SK-N-SH (cell line): ENCODE data around the gene ZNF248. TPM values are rescaled to one million over a fixed set of nuclear protein-coding genes. Genes with fewer than 3 reads are reported as not detected.

ENCODE experiments used
- CTCF ChIA-PET: fragments of 300-600, 350-600 bp; formaldehyde crosslinking; extraction: SDS; loops from one replicate; lab custom pipeline; 2021; lab: Yijun Ruan, JAX
- POLR2A ChIA-PET: fragments of 350-600 bp; sonication (Branson Sonifier 250); formaldehyde crosslinking; extraction: SDS; loops from one replicate; lab custom pipeline; 2020; ENCODE audit warnings: antibody characterized with exemption, inconsistent platforms; lab: Yijun Ruan, JAX
- DNase-seq: peaks from one replicate; pipeline ENCODE4 v3.0.0; 2012
- H2AFZ ChIP-seq: fragments of 200-600 bp; sonication (generic); 2 replicates; pipeline ENCODE4 v1.8.1; 2016; ENCODE audit warnings: antibody characterized with exemption, mild to moderate bottlenecking, low read depth
- H3F3A ChIP-seq: fragments of 200-600 bp; sonication (generic); replicated peaks from 2 replicates; pipeline ENCODE3; 2016; ENCODE audit warnings: antibody characterized with exemption, mild to moderate bottlenecking; ENCODE audit not compliant: insufficient read depth
- H3K27ac ChIP-seq, 2 experiments: fragments of 200-500 bp in 1 of 2; fragments of 200-600 bp in 1 of 2; sonication (Bioruptor generic) in 1 of 2; sonication (generic), shearing (Covaris generic) in 1 of 2; 2 replicates each; pipeline versions ENCODE4 v1.5.1 to v1.6.1; 2014 to 2016; ENCODE audit warnings: low read depth in 2 of 2, inconsistent platforms in 1 of 2, low read length in 1 of 2, mild to moderate bottlenecking in 1 of 2, mixed read lengths in 1 of 2
- H3K27me3 ChIP-seq: fragments of 200-600 bp; sonication (generic), shearing (Covaris generic); 2 replicates; pipeline ENCODE4 v1.6.1; 2016; ENCODE audit warnings: mixed run types; ENCODE audit not compliant: insufficient read depth
- H3K36me3 ChIP-seq, 2 experiments: fragments of 200-500 bp in 1 of 2; fragments of 200-600 bp in 1 of 2; sonication (Bioruptor generic) in 1 of 2; sonication (generic) in 1 of 2; replicated peaks in 1 of 2; 2 replicates each; pipeline versions ENCODE3 to v1.5.1; 2014 to 2016; ENCODE audit warnings: low read length in 1 of 2, mild to moderate bottlenecking in 1 of 2; ENCODE audit not compliant: insufficient read depth in 2 of 2, control insufficient read depth in 1 of 2
- H3K4me1 ChIP-seq, 2 experiments: fragments of 200-500 bp in 1 of 2; fragments of 200-600 bp in 1 of 2; sonication (Bioruptor generic) in 1 of 2; sonication (generic), shearing (Covaris generic) in 1 of 2; 2 replicates each; pipeline versions ENCODE4 v1.5.1 to v1.6.1; 2014 to 2016; ENCODE audit warnings: low read depth in 1 of 2, low read length in 1 of 2, mixed run types in 1 of 2; ENCODE audit not compliant: insufficient read depth in 2 of 2, control insufficient read depth in 1 of 2
- H3K4me2 ChIP-seq: fragments of 200-600 bp; sonication (generic), shearing (Covaris generic); 2 replicates; pipeline ENCODE4 v1.6.1; 2017; ENCODE audit warnings: mixed run types
- H3K4me3 ChIP-seq, 2 experiments: fragments of 200-500 bp in 1 of 2; fragments of 200-600 bp in 1 of 2; sonication (Bioruptor generic) in 1 of 2; sonication (generic), shearing (Covaris generic) in 1 of 2; 2 replicates each; pipeline versions ENCODE4 v1.5.1 to v1.8.1; 2014 to 2016; ENCODE audit warnings: low read depth in 2 of 2, inconsistent platforms in 1 of 2, low read length in 1 of 2, mild to moderate bottlenecking in 1 of 2, mixed read lengths in 1 of 2, moderate library complexity in 1 of 2
- H3K79me2 ChIP-seq: fragments of 200-600 bp; sonication (generic); 2 replicates; pipeline ENCODE4 v1.8.1; 2017; ENCODE audit warnings: mild to moderate bottlenecking; ENCODE audit not compliant: insufficient read depth
- H3K9ac ChIP-seq: fragments of 200-600 bp; sonication (generic); 2 replicates; pipeline ENCODE4 v1.6.1; 2017; ENCODE audit warnings: mixed run types
- H3K9me2 ChIP-seq: fragments of 200-600 bp; sonication (generic); 2 replicates; pipeline ENCODE4 v1.6.1; 2017; ENCODE audit warnings: mixed run types
- H3K9me3 ChIP-seq: fragments of 200-600 bp; sonication (generic); 2 replicates; pipeline ENCODE4 v1.6.1; 2017; ENCODE audit warnings: mixed run types, mild to moderate bottlenecking, moderate library complexity
- H4K20me1 ChIP-seq: fragments of 200-600 bp; sonication (generic); 2 replicates; pipeline ENCODE4 v1.6.1; 2017; ENCODE audit warnings: mild to moderate bottlenecking, mixed run types; ENCODE audit not compliant: insufficient read depth
- CTCF ChIP-seq: fragments of 200-600 bp; sonication (generic); IDR thresholded peaks from 2 replicates; pipeline ENCODE4 v1.6.1; 2017; ENCODE audit warnings: antibody characterized with exemption, mild to moderate bottlenecking, moderate library complexity
- EZH2phosphoT487 ChIP-seq: fragments of 200-600 bp; sonication (generic); IDR thresholded peaks from 2 replicates; pipeline ENCODE4 v1.6.1; 2017; ENCODE audit warnings: low read depth, mixed run types, mild to moderate bottlenecking, antibody characterized with exemption, moderate library complexity, borderline replicate concordance
- FOXJ3 ChIP-seq: sonication (generic); formaldehyde crosslinking; IDR thresholded peaks from 2 replicates; pipeline ENCODE4 v1.5.1; 2020; ENCODE audit warnings: mild to moderate bottlenecking, missing genetic modification reagents
- FOXM1 ChIP-seq: IDR thresholded peaks from 2 replicates; pipeline ENCODE4 v1.4.0; 2012; ENCODE audit warnings: low read depth, mild to moderate bottlenecking
- GABPA ChIP-seq: IDR thresholded peaks from 2 replicates; pipeline ENCODE4 v1.4.0; 2012; ENCODE audit warnings: low read depth, mild to moderate bottlenecking
- GATA2 ChIP-seq: sonication (generic); formaldehyde crosslinking; IDR thresholded peaks from 2 replicates; pipeline ENCODE4 v1.5.0; 2020; ENCODE audit warnings: mild to moderate bottlenecking, missing genetic modification reagents
- MAX ChIP-seq: IDR thresholded peaks from 2 replicates; pipeline ENCODE4 v1.4.0; 2012; ENCODE audit warnings: low read depth
- MEF2A ChIP-seq: IDR thresholded peaks from 2 replicates; pipeline ENCODE4 v1.4.0; 2012; ENCODE audit warnings: low read depth, borderline replicate concordance
- NFIC ChIP-seq: IDR thresholded peaks from 2 replicates; pipeline ENCODE4 v1.4.0; 2012; ENCODE audit warnings: borderline replicate concordance
- NRF1 ChIP-seq: IDR thresholded peaks from 2 replicates; pipeline ENCODE4 v1.6.1; 2012; ENCODE audit warnings: low read depth, mild to moderate bottlenecking, low read length
- PBX3 ChIP-seq: IDR thresholded peaks from 2 replicates; pipeline ENCODE4; 2012
- RAD21 ChIP-seq: IDR thresholded peaks from 2 replicates; pipeline ENCODE4 v1.6.1; 2012; ENCODE audit warnings: mild to moderate bottlenecking, low read length
- RCOR1 ChIP-seq: fragments of 150-350 bp; IDR thresholded peaks from 2 replicates; pipeline ENCODE4 v1.6.1; 2017; ENCODE audit warnings: antibody characterized with exemption, low read length
- RFX5 ChIP-seq: IDR thresholded peaks from 2 replicates; pipeline ENCODE4 v1.6.1; 2012; ENCODE audit warnings: mild to moderate bottlenecking, improper control_type of control experiment, low read length
- RXRA ChIP-seq: IDR thresholded peaks from 2 replicates; pipeline ENCODE4 v1.4.0; 2012; ENCODE audit warnings: low read depth, mild to moderate bottlenecking, borderline replicate concordance
- SIN3A ChIP-seq: IDR thresholded peaks from 2 replicates; pipeline ENCODE4 v1.6.1; 2012; ENCODE audit warnings: low read depth, mild to moderate bottlenecking, low read length, moderate library complexity, borderline replicate concordance
- TCF12 ChIP-seq: IDR thresholded peaks from 2 replicates; pipeline ENCODE4 v1.4.0; 2012
- TEAD4 ChIP-seq: IDR thresholded peaks from 2 replicates; pipeline ENCODE4 v1.4.0; 2012; ENCODE audit warnings: mild to moderate bottlenecking, borderline replicate concordance; ENCODE audit not compliant: insufficient read depth
- YY1 ChIP-seq: IDR thresholded peaks from 2 replicates; pipeline ENCODE4 v1.4.0; 2012; ENCODE audit warnings: low read depth, mild to moderate bottlenecking
- WGBS: methylation state at CpG from one replicate; pipeline ENCODE4 v1.1.6; 2017; ENCODE audit warnings: low lambda C conversion rate; 5-methylcytosine and 5-hydroxymethylcytosine counted together
- polyA plus RNA-seq, 3 experiments: library from polyadenylated mRNA; depleted of rRNA; stranded (reverse); fragments of >200 nt; gene quantifications; 2 replicates each; pipeline ENCODE4 v1.2.3, GENCODE V29; 2012

ZNF248 gene
- polyA plus RNA-seq, 1 of the 3 experiments (the other 2 are of a cell fraction), result 6.5 TPM

GRCh38 chr10:37794305-37794976 is 63.0 kb downstream of the ZNF248 start:
- H3K9ac ChIP-seq, result no peak overlapping the region
- H3K9me2 ChIP-seq, result no peaks in the 10 kb centered on the region
- DNase-seq, result no peak
- no peak overlapping the region for H3K4me3 ChIP-seq
- H2AFZ ChIP-seq, result no peak overlapping the region
- WGBS, result 3% methylated on average over 2 of the region's 2 CpGs
- H3K9me3 ChIP-seq, result no peaks in the 10 kb centered on the region
- H3K4me2 ChIP-seq, result no peak overlapping the region
- no peaks in the 10 kb centered on the region for H3F3A ChIP-seq
- no peaks in the 10 kb centered on the region for H3K36me3 ChIP-seq
- TF ChIP-seq RXRA (no peak), TEAD4 (no peak), SIN3A (no peak), GATA2 (CRISPR knock-in tag) (no peak), FOXM1 (no peak), FOXJ3 (CRISPR knock-in tag) (no peak), MEF2A (no peak), GABPA (no peak)
- TF ChIP-seq, all 33 proteins: peak for 0
- Histone ChIP-seq H4K20me1 (no peaks in the 10 kb centered on the region), H3K27me3 (no peaks in the 10 kb centered on the region), H3K4me1 (no peaks in the 10 kb centered on the region), H3K27ac (no peak overlapping the region), H3K79me2 (no peaks in the 10 kb centered on the region)
- CTCF ChIA-PET, result no interaction called here
- POLR2A ChIA-PET, result no interaction called here

DNA sequence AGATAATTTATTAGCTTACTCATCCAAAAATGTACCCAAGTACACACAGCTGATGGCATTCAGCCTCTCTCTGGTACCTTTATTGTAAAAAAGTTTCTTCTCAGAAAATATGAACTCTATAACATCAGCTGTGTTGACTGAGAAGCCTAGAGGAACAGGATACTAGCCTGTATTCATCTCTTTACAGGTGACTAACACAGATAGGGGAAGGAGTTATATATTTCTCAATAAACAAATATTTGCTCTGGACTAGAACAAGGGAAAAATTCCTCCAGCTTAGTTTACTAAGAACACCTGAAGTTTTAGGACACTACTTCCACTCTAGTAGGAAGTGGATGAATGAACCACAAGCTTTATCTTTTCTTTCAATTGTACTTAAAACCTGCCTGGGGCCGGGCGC is 67.8 kb downstream of the ZNF248 start:
- no peak overlapping the region for H3K4me2 ChIP-seq
- no peaks in the 10 kb centered on the region for H3K27me3 ChIP-seq
- no peak overlapping the region for H3K27ac ChIP-seq
- TF ChIP-seq NRF1 (no peak), RFX5 (no peak), GATA2 (CRISPR knock-in tag) (no peak), MAX (no peak), RAD21 (no peak), NFIC (no peak), SIN3A (no peak), PBX3 (no peak), RCOR1 (no peak), EZH2phosphoT487 (no peak), TCF12 (no peak), YY1 (no peak), CTCF (no peak), RXRA (no peak)
- H2AFZ ChIP-seq, result no peak overlapping the region
- H3F3A ChIP-seq, result no peaks in the 10 kb centered on the region
- no peaks in the 10 kb centered on the region for H3K36me3 ChIP-seq
- ChIA-PET POLR2A (no interaction called here), CTCF (no interaction called here)
- no peaks in the 10 kb centered on the region for H3K4me1 ChIP-seq
- DNase-seq, result no peak
- H3K4me3 ChIP-seq, result no peak overlapping the region
- H3K9me3 ChIP-seq, result no peaks in the 10 kb centered on the region
- H4K20me1 ChIP-seq, result no peaks in the 10 kb centered on the region
- 3% methylated on average over 2 of the region's 2 CpGs for WGBS
- H3K9ac ChIP-seq, result no peak overlapping the region
- H3K79me2 ChIP-seq, result no peaks in the 10 kb centered on the region
- no peaks in the 10 kb centered on the region for H3K9me2 ChIP-seq
